OCI-LY1 (cell line): ENCODE results near the gene LSP1.

Experiments used
- H2AFZ ChIP-seq: fragments of 200-600 bp; sonication (generic), shearing (Covaris generic); 2 replicates; pipeline ENCODE4 v1.6.0; 2014; ENCODE audit warnings: antibody characterized with exemption, mild to moderate bottlenecking, low read length
- H3F3A ChIP-seq: fragments of 200-600 bp; sonication (generic), shearing (Covaris generic); 2 replicates; pipeline ENCODE4 v1.6.0; 2014; ENCODE audit warnings: mild to moderate bottlenecking, antibody characterized with exemption, low read length, moderate library complexity; ENCODE audit not compliant: insufficient read depth
- H3K27ac ChIP-seq: fragments of 200-600 bp; sonication (generic); 2 replicates; pipeline ENCODE4 v1.5.1; 2014; ENCODE audit warnings: low read length, mixed run types, mild to moderate bottlenecking, low read depth; ENCODE audit not compliant: poor library complexity, severe bottlenecking
- H3K27me3 ChIP-seq: fragments of 200-600 bp; sonication (generic); 2 replicates; pipeline ENCODE4 v1.6.0; 2014; ENCODE audit warnings: antibody characterized with exemption, mild to moderate bottlenecking, low read length, moderate library complexity; ENCODE audit not compliant: insufficient read depth
- H3K36me3 ChIP-seq: fragments of 200-600 bp; sonication (generic); 2 replicates; pipeline ENCODE4 v1.6.1; 2014; ENCODE audit warnings: mild to moderate bottlenecking, antibody characterized with exemption, low read length, moderate library complexity, mixed read lengths; ENCODE audit not compliant: insufficient read depth
- H3K4me1 ChIP-seq: fragments of 200-600 bp; sonication (generic); 2 replicates; pipeline ENCODE4 v1.5.1; 2014; ENCODE audit warnings: mild to moderate bottlenecking, low read length, moderate library complexity; ENCODE audit not compliant: insufficient read depth, severe bottlenecking
- H3K4me2 ChIP-seq: fragments of 200-600 bp; sonication (generic), shearing (Covaris generic); 2 replicates; pipeline ENCODE4 v1.6.1; 2014; ENCODE audit warnings: low read length
- H3K4me3 ChIP-seq: fragments of 200-600 bp; sonication (generic); 2 replicates; pipeline ENCODE4 v1.5.1; 2014; ENCODE audit warnings: low read length, low read depth, mild to moderate bottlenecking, mixed read lengths; ENCODE audit not compliant: poor library complexity, severe bottlenecking
- H3K79me2 ChIP-seq: fragments of 200-600 bp; shearing (Covaris generic); 2 replicates; pipeline ENCODE4 v1.6.1; 2016; ENCODE audit warnings: mixed run types, low read length, mixed read lengths; ENCODE audit not compliant: insufficient read depth
- H3K9ac ChIP-seq: fragments of 200-600 bp; sonication (generic), shearing (Covaris generic); 2 replicates; pipeline ENCODE4 v1.6.1; 2014; ENCODE audit warnings: mild to moderate bottlenecking, low read length, mixed read lengths
- H3K9me2 ChIP-seq: fragments of 200-600 bp; sonication (generic), shearing (Covaris generic); 2 replicates; pipeline ENCODE4 v1.6.1; 2014; ENCODE audit warnings: low read depth, mild to moderate bottlenecking, low read length, mixed read lengths
- H3K9me3 ChIP-seq: fragments of 200-600 bp; shearing (Covaris generic); 2 replicates; pipeline ENCODE4 v1.6.1; 2014; ENCODE audit warnings: low read length, mixed read lengths
- H4K20me1 ChIP-seq: fragments of 200-600 bp; sonication (generic), shearing (Covaris generic); 2 replicates; pipeline ENCODE4 v1.6.0; 2016; ENCODE audit warnings: mild to moderate bottlenecking, low read length; ENCODE audit not compliant: insufficient read depth
- CTCF ChIP-seq: fragments of 200-600 bp; sonication (generic), shearing (Covaris generic); IDR thresholded peaks from 2 replicates; pipeline ENCODE4 v1.5.1; 2017; ENCODE audit warnings: mild to moderate bottlenecking, antibody characterized with exemption, low read length, moderate library complexity, mixed read lengths
- EZH2 ChIP-seq: fragments of 200-600 bp; sonication (generic), shearing (Covaris generic); IDR thresholded peaks from 2 replicates; pipeline ENCODE4 v1.8.0; 2017; ENCODE audit warnings: borderline replicate concordance, mixed run types, mild to moderate bottlenecking, antibody characterized with exemption, low read length, moderate library complexity, mixed read lengths

LSP1 gene

GRCh38 chr11:1827095-1827813 is 25.6 kb upstream of the LSP1 start:
- Histone ChIP-seq H3K9me3 (no peaks in the 10 kb centered on the region), H3K9me2 (no peaks in the 10 kb centered on the region), H4K20me1 (no peaks in the 10 kb centered on the region), H3F3A (no peaks in the 10 kb centered on the region), H2AFZ (no peak overlapping the region), H3K36me3 (no peaks in the 10 kb centered on the region), H3K4me2 (no peak overlapping the region), H3K79me2 (no peaks in the 10 kb centered on the region), H3K9ac (no peak overlapping the region), H3K4me3 (no peak overlapping the region), H3K4me1 (no peaks in the 10 kb centered on the region), H3K27ac (no peak overlapping the region), H3K27me3 (no peaks in the 10 kb centered on the region; the same call in 1 of the 2 replicates)
- TF ChIP-seq CTCF (no peak), EZH2 (no peak)

- Histone ChIP-seq H4K20me1 (no peaks in the 10 kb centered on the region), H3K27me3 (no peaks in the 10 kb centered on the region; the same call in 1 of the 2 replicates), H3K9ac (no peak overlapping the region), H3K36me3 (no peaks in the 10 kb centered on the region), H3K27ac (no peak overlapping the region), H3K9me2 (no peaks in the 10 kb centered on the region), H3K79me2 (no peaks in the 10 kb centered on the region), H3K4me1 (no peaks in the 10 kb centered on the region), H3K4me2 (no peak overlapping the region), H2AFZ (no peak overlapping the region), H3K9me3 (no peaks in the 10 kb centered on the region), H3K4me3 (no peak overlapping the region), H3F3A (no peaks in the 10 kb centered on the region)
- no peak for TF ChIP-seq CTCF
- no peak for TF ChIP-seq EZH2
Observed at GRCh38 chr11:1827931-1828330, 25.0 kb upstream of the LSP1 start.

- no peaks in the 10 kb centered on the region; the same call in 1 of the 2 replicates for H3K27me3 ChIP-seq
- H3K9ac ChIP-seq = no peak overlapping the region
- H3K36me3 ChIP-seq = no peaks in the 10 kb centered on the region
- no peak for TF ChIP-seq CTCF
- no peaks in the 10 kb centered on the region for H3K79me2 ChIP-seq
- no peaks in the 10 kb centered on the region for H3F3A ChIP-seq
- no peak overlapping the region for H3K4me2 ChIP-seq
- H4K20me1 ChIP-seq = no peaks in the 10 kb centered on the region
- no peak overlapping the region for H3K27ac ChIP-seq
- no peaks in the 10 kb centered on the region for H3K4me1 ChIP-seq
- no peak overlapping the region for H3K4me3 ChIP-seq
- H3K9me3 ChIP-seq = no peaks in the 10 kb centered on the region
- H3K9me2 ChIP-seq = no peaks in the 10 kb centered on the region
- H2AFZ ChIP-seq = no peak overlapping the region
Observed at GRCh38 chr11:1828542-1828941, 24.3 kb upstream of the LSP1 start.
